Chondrocyte (in vitro differentiated cells): ENCODE results near the gene SUPT20H. TPM values are rescaled to one million over a fixed set of nuclear protein-coding genes. Genes with fewer than 3 reads are reported as not detected.

ENCODE experiments used
- DNase-seq: peaks from one replicate; pipeline ENCODE4 v3.0.0; 2021; ENCODE audit warnings: mixed read lengths, low spot score
- H3K27ac Mint-ChIP-seq: one replicate; pipeline ENCODE4 v1.8.0; 2021; ENCODE audit warnings: mild to moderate bottlenecking, moderate library complexity, mixed read lengths; ENCODE audit not compliant: unreplicated experiment
- H3K27me3 Mint-ChIP-seq: 2 replicates; pipeline ENCODE4 v1.8.0; 2021; ENCODE audit warnings: low read depth, mixed read lengths
- H3K36me3 Mint-ChIP-seq: 2 replicates; pipeline ENCODE4 v1.8.0; 2021; ENCODE audit warnings: low read depth, mixed read lengths
- H3K4me1 Mint-ChIP-seq: 2 replicates; pipeline ENCODE4 v1.8.0; 2021; ENCODE audit warnings: low read depth, mild to moderate bottlenecking, mixed read lengths
- H3K4me3 Mint-ChIP-seq: one replicate; pipeline ENCODE4 v1.8.0; 2021; ENCODE audit warnings: mild to moderate bottlenecking, moderate library complexity, mixed read lengths; ENCODE audit not compliant: unreplicated experiment
- H3K9me3 Mint-ChIP-seq: 2 replicates; pipeline ENCODE4 v1.8.0; 2021; ENCODE audit warnings: low read depth, mixed read lengths
- CTCF ChIP-seq: fragments of 200-600 bp; sonication (generic); IDR thresholded peaks from 2 replicates; pipeline ENCODE4 v1.5.0; 2021; ENCODE audit warnings: antibody characterized with exemption, mild to moderate bottlenecking, moderate library complexity
- total RNA-seq: library from RNA; stranded (reverse); gene quantifications from 3 replicates; pipeline ENCODE4 v1.2.1, GENCODE V29; 2021

SUPT20H gene
- total RNA-seq, 1 donor from 2014 or later, result 51.2 TPM

- no peak for TF ChIP-seq CTCF
- H3K27me3 Mint-ChIP-seq, result no peaks in the 10 kb centered on the region
- no peak for DNase-seq
- peaks cover 2% of the 10 kb centered on the region for H3K9me3 Mint-ChIP-seq
- peaks cover 47% of the 10 kb centered on the region for H3K36me3 Mint-ChIP-seq
- no peak overlapping the region for H3K27ac Mint-ChIP-seq
- H3K4me3 Mint-ChIP-seq, result no peak overlapping the region
- H3K4me1 Mint-ChIP-seq, result no peaks in the 10 kb centered on the region
Measured at GRCh38 chr13:37037241-37037640, 22.2 kb downstream of the SUPT20H start.

- peaks cover 28% of the 10 kb centered on the region for H3K36me3 Mint-ChIP-seq
- no peak for TF ChIP-seq CTCF
- no peaks in the 10 kb centered on the region for H3K27me3 Mint-ChIP-seq
- H3K4me3 Mint-ChIP-seq, result no peak overlapping the region
- no peaks in the 10 kb centered on the region for H3K9me3 Mint-ChIP-seq
- H3K4me1 Mint-ChIP-seq, result peaks cover 3% of the 10 kb centered on the region
- no peak overlapping the region for H3K27ac Mint-ChIP-seq
- DNase-seq, result no peak
Measured at GRCh38 chr13:37029617-37030016, 29.9 kb downstream of the SUPT20H start.

GRCh38 chr13:37027639-37028038, 31.8 kb downstream of the SUPT20H start:
- no peaks in the 10 kb centered on the region for H3K27me3 Mint-ChIP-seq

GRCh38 chr13:37026771-37027170, 32.7 kb downstream of the SUPT20H start:
- TF ChIP-seq CTCF, result no peak
- H3K27ac Mint-ChIP-seq, result no peak overlapping the region
- H3K4me3 Mint-ChIP-seq, result no peak overlapping the region
- H3K9me3 Mint-ChIP-seq, result no peaks in the 10 kb centered on the region
- peaks cover 19% of the 10 kb centered on the region for H3K36me3 Mint-ChIP-seq
- H3K27me3 Mint-ChIP-seq, result no peaks in the 10 kb centered on the region
- peaks cover 3% of the 10 kb centered on the region for H3K4me1 Mint-ChIP-seq
- no peak for DNase-seq

More at GRCh38 chr13:37027639-37028038, 31.8 kb downstream of the SUPT20H start:
- Mint-ChIP-seq H3K4me3 (no peak overlapping the region), H3K36me3 (peaks cover 21% of the 10 kb centered on the region), H3K27ac (no peak overlapping the region), H3K4me1 (peaks cover 3% of the 10 kb centered on the region), H3K9me3 (no peaks in the 10 kb centered on the region)
- no peak for DNase-seq
- no peak for TF ChIP-seq CTCF

GRCh38 chr13:37023871-37024270, 35.6 kb downstream of the SUPT20H start:
- TF ChIP-seq CTCF, result no peak
- H3K36me3 Mint-ChIP-seq, result peaks cover 16% of the 10 kb centered on the region
- no peak for DNase-seq
- no peak overlapping the region for H3K4me3 Mint-ChIP-seq
- no peak overlapping the region for H3K27ac Mint-ChIP-seq
- no peaks in the 10 kb centered on the region for H3K27me3 Mint-ChIP-seq
- H3K9me3 Mint-ChIP-seq, result no peaks in the 10 kb centered on the region
- H3K4me1 Mint-ChIP-seq, result no peaks in the 10 kb centered on the region
